KOPT-K1 (cell line): ENCODE data around the gene CDK5RAP1.

ENCODE experiments used
- H3K27ac ChIP-seq: fragments of 200-600 bp; sonication (generic); 2 replicates; pipeline ENCODE4 v1.5.1; 2016; ENCODE audit warnings: antibody characterized with exemption, mild to moderate bottlenecking, low read depth, low read length; ENCODE audit not compliant: poor library complexity, severe bottlenecking
- H3K36me3 ChIP-seq: fragments of 200-600 bp; sonication (generic); 2 replicates; pipeline ENCODE4 v1.5.1; 2017; ENCODE audit warnings: antibody characterized with exemption, mild to moderate bottlenecking, low read length, moderate library complexity; ENCODE audit not compliant: insufficient read depth
- H3K9me3 ChIP-seq: fragments of 200-600 bp; sonication (generic); 2 replicates; pipeline ENCODE4 v1.5.1; 2017; ENCODE audit warnings: antibody characterized with exemption, low read length, mild to moderate bottlenecking; ENCODE audit not compliant: insufficient read depth, poor library complexity, severe bottlenecking

The CDK5RAP1 gene

DNA sequence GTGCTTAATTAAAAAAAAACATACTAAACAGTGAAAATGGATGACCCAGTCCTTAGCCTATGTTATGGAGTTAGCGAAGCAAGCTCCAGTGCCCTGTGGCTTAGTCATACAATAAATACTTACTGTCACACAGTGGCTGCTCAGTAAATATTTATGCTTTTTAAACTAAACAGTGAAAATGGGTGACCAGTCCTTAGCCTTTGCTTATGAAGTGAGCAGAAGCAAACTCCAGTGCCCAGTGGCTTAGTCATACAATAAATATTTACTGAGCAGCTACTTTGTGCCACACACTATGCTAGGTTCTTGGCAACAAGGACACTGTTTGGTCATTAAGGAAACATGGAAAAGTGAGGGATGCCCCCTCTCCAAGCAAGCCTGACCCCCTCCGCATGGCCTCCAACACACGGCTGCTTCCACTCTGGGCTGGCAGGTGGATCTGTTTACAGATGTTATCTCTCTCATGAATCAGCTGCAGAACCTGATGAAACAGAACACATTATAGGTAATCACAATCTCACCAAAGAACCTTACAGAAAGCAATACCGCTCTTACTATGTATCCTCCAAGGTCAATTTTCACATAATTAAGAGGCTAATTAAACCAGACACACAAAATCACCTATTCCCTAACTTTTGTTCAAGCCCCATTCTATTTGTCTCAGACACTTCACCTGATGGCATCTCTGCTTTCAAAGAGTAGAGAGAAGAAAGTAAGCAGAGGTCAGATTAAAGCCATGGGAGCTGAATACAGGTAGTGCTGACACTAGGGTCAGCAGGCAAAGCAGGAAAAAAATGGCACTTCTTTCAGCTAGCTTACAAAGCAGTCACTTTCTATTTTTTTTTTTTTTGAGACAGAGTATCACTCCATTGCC lies 27.3 kb downstream of the CDK5RAP1 start:
- Histone ChIP-seq H3K9me3 (no peaks in the 10 kb centered on the region), H3K36me3 (peaks cover 83% of the 10 kb centered on the region), H3K27ac (no peak overlapping the region)

DNA sequence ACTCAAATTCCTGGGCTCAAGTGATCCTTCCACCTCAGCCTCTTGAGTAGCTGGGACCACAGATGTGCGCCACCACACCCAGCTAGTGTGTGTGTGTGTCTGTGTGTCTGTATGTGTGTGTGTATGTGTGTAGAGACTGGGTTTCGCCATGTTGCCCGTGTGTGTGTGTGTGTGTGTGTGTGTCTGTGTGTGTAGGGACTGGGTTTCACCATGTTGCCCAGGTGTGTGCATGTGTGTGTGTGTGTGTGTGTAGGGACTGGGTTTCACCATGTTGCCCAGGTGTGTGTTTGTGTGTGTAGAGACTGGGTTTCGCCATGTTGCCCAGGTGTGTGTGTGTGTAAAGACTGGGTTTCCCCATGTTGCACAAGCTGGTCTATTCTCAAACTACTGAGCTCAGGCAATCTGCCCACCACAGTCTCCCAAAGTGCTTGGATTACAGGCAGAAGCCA lies 28.3 kb downstream of the CDK5RAP1 start:
- H3K27ac ChIP-seq = no peak overlapping the region

GRCh38 chr20:33370291-33370690 lies 31.0 kb downstream of the CDK5RAP1 start:
- H3K36me3 ChIP-seq = peaks cover 93% of the 10 kb centered on the region
- no peaks in the 10 kb centered on the region for H3K9me3 ChIP-seq
- H3K27ac ChIP-seq = peak overlapping the region; percentile 51

More for the DNA sequence above, 28.3 kb downstream of the CDK5RAP1 start:
- Histone ChIP-seq H3K36me3 (peaks cover 83% of the 10 kb centered on the region), H3K9me3 (no peaks in the 10 kb centered on the region)

- Histone ChIP-seq H3K9me3 (no peaks in the 10 kb centered on the region), H3K36me3 (peaks cover 95% of the 10 kb centered on the region), H3K27ac (no peak overlapping the region)
Observed at GRCh38 chr20:33362898-33363297, 38.4 kb downstream of the CDK5RAP1 start.

GRCh38 chr20:33359399-33360261 lies 41.7 kb downstream of the CDK5RAP1 start:
- no peaks in the 10 kb centered on the region for H3K9me3 ChIP-seq
- H3K36me3 ChIP-seq = peaks cover 87% of the 10 kb centered on the region
- no peak overlapping the region for H3K27ac ChIP-seq

GRCh38 chr20:33353013-33353402 lies 48.3 kb downstream of the CDK5RAP1 start:
- Histone ChIP-seq H3K36me3 (peaks cover 65% of the 10 kb centered on the region), H3K27ac (no peak overlapping the region), H3K9me3 (no peaks in the 10 kb centered on the region)

GRCh38 chr20:33352258-33353012 lies 48.9 kb downstream of the CDK5RAP1 start:
- Histone ChIP-seq H3K36me3 (peaks cover 66% of the 10 kb centered on the region), H3K9me3 (no peaks in the 10 kb centered on the region), H3K27ac (no peak overlapping the region)

DNA sequence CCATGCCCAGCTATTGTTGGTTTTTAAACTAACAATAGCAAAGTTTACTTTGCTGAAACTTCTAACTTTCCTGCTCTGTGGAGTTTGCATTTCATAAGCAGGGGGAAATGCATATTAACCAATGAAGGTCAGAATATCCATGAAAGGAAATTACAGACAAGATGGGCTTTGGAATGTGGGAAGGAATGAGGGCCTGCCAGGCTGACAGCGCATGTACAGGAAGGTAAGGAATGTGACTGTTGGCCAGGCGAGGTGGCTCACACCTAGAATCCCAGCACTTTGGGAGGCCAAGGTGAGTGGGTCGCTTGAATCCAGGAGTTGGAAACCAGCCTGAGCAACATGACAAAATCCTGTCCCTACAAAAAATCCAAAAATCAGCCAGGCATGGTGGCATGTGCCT lies 49.6 kb downstream of the CDK5RAP1 start:
- H3K36me3 ChIP-seq = peaks cover 62% of the 10 kb centered on the region; the same call in 1 of the 2 replicates
- H3K27ac ChIP-seq = no peak overlapping the region
- H3K9me3 ChIP-seq = no peaks in the 10 kb centered on the region

DNA sequence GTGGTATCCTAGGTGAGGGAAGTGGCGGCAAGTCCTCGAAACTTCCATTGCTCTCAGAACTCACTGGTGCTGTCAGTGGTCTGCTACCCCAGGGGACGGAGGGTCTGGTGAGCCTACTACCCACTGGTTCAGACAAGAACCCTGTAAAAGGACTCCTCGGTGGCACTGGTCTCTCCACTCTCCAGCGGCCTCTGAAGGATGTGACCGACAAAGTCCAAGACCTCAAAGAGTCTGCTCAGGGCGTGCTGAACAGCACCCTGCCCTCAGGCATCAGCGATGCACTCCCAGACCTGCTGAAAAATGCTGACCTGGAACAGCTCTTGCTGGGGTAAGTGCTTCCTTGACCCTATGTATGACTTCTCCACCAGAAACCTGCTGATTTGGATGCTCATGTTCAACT lies 51.8 kb downstream of the CDK5RAP1 start:
- H3K27ac ChIP-seq = no peak overlapping the region
- H3K36me3 ChIP-seq = peaks cover 47% of the 10 kb centered on the region; the same call in 1 of the 2 replicates
- H3K9me3 ChIP-seq = no peaks in the 10 kb centered on the region

DNA sequence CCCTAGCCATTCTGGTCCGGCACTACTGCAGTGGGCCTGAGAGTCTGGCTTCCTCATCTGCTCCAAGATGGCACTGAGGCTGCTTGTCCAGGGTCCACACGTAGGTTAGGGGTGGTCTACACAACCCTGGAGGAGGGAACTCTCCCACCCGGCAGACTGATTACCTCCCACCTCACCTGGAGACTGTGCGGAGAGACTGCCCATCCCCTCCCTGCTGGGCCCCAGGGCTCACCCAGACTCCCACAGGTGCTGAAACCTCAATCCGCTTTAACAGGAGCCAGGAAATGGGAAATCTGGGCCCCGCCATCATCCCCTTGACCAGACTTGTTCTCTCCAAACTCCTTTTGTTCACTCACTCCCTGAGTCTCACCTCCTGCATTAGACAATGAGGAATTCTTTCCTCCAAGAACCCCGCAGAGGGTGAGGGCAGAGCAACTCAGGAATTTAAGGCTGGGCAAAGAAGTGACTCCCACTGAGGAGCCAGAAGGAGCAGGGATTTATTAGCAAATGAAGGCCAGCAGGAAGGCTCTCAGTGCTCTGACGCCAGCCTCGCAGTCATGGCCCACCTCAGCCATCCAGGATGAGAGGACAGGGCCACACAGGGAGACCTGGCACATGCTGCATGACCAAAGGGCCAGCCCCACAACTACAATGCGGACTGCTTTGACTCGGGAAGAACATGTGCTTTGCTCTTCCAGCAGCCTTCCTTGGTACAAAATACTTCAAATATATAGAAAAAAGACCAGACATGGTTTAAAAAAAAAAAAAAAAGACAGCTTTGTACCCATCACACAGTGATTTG lies 53.0 kb downstream of the CDK5RAP1 start:
- H3K36me3 ChIP-seq = peaks cover 40% of the 10 kb centered on the region; the same call in 1 of the 2 replicates
- no peaks in the 10 kb centered on the region for H3K9me3 ChIP-seq
- H3K27ac ChIP-seq = no peak overlapping the region

DNA sequence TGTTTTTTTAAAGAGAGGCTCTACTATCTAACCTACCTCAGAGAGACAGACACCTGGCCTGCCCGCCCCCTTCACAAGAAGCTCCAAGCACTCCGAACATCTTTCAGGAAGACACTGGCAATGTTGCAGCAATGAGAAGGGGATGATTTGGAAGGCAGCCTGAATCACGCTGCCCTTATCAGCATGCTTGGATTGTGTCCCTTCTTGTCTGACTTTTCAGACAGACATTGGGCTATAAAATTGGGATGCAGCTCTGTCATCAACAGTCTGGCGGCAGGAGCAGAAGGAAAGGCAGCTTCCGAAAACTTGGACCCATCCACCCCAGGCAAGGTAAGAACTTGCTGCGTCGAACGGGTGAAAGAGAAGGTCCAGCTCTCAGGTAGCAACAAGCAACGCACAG lies 56.0 kb downstream of the CDK5RAP1 start:
- Histone ChIP-seq H3K27ac (no peak overlapping the region), H3K36me3 (peaks cover 25% of the 10 kb centered on the region; the same call in 1 of the 2 replicates), H3K9me3 (no peaks in the 10 kb centered on the region)

GRCh38 chr20:33343521-33343920 lies 57.8 kb downstream of the CDK5RAP1 start:
- Histone ChIP-seq H3K9me3 (no peaks in the 10 kb centered on the region), H3K27ac (no peak overlapping the region), H3K36me3 (peaks cover 9% of the 10 kb centered on the region; the same call in 1 of the 2 replicates)

DNA sequence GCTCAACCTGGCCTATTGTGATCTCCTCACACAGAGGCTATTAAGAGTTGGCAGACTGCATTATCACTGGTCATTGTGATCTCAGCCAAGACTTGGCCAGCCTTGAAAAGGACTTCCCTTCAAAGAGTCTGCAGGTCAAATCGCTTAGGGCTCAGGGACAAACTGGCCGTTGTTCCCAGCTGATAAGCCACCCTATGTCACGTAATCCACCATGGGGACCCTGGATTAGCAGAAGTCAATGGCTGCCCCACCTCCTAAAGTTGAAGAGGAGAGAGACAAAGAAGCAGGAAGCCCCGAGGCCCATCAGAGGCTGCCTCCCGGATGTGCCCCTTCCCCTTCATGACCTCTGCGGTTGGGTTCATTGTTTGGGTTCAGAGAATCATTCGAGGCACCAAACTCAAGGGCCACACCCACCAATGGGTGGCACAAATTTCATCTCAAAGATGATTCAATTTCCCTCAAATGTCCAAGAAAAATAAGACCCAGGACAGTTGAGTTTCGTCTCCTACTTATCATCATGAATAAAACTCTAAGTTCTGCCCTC lies 61.7 kb downstream of the CDK5RAP1 start:
- Histone ChIP-seq H3K9me3 (no peaks in the 10 kb centered on the region), H3K27ac (no peak overlapping the region), H3K36me3 (no peaks in the 10 kb centered on the region)
